Endometrium (tissue), 2 donors: ENCODE results near the gene FN1.

Experiments
- FAIRE-seq: peaks from 2 replicates; lab custom pipeline; 2012; peaks lifted over from hg19 to GRCh38; lab: Jason Lieb, UNC
- donor health status: control.
- donor health status: control.

The FN1 gene

GRCh38 chr2:215441560-215442400, 5.9 kb upstream of the FN1 start:
- FAIRE-seq, result no peak

- no peak for FAIRE-seq
Observed at GRCh38 chr2:215439980-215440512, 4.2 kb upstream of the FN1 start.

GRCh38 chr2:215439404-215439803, 3.5 kb upstream of the FN1 start:
- FAIRE-seq, result no peak

GRCh38 chr2:215437614-215438013, 1.7 kb upstream of the FN1 start:
- no peak for FAIRE-seq

GRCh38 chr2:215436705-215437565, 1.1 kb upstream of the FN1 start:
- no peak for FAIRE-seq

- FAIRE-seq, result no peak
Observed at GRCh38 chr2:215435280-215435869, 493 bp downstream of the FN1 start.

GRCh38 chr2:215434447-215435279, 1.2 kb downstream of the FN1 start:
- FAIRE-seq, result no peak

GRCh38 chr2:215432759-215433594, 2.9 kb downstream of the FN1 start:
- no peak for FAIRE-seq

GRCh38 chr2:215431778-215432758, 3.8 kb downstream of the FN1 start:
- no peak for FAIRE-seq

- FAIRE-seq, result no peak
Observed at GRCh38 chr2:215431290-215431689, 4.6 kb downstream of the FN1 start.

- FAIRE-seq, result no peak
Observed at GRCh38 chr2:215430528-215431187, 5.2 kb downstream of the FN1 start.

- FAIRE-seq, result no peak
Observed at GRCh38 chr2:215429424-215429823, 6.4 kb downstream of the FN1 start.

GRCh38 chr2:215428060-215428910, 7.6 kb downstream of the FN1 start:
- no peak for FAIRE-seq

- no peak for FAIRE-seq
Observed at GRCh38 chr2:215427585-215427984, 8.3 kb downstream of the FN1 start.

- FAIRE-seq, result no peak
Observed at GRCh38 chr2:215425021-215425782, 10.7 kb downstream of the FN1 start.

- FAIRE-seq, result no peak
Observed at GRCh38 chr2:215423928-215424540, 11.8 kb downstream of the FN1 start.

- FAIRE-seq, result no peak
Observed at GRCh38 chr2:215423234-215423633, 12.6 kb downstream of the FN1 start.
